Neural progenitor cell (in vitro differentiated cells): ENCODE data around the gene ADGRD1. TPM values are rescaled to one million over a fixed set of nuclear protein-coding genes. Genes with fewer than 3 reads are reported as not detected.

Experiments used
- DNase-seq: peaks from one replicate; pipeline ENCODE4 v3.0.0-alpha.2; 2016; ENCODE audit warnings: low spot score
- H2AFZ ChIP-seq: fragments of 200-600 bp; sonication (generic); replicated peaks from 2 replicates; pipeline ENCODE4 v1.6.1; 2016; ENCODE audit warnings: antibody characterized with exemption
- H3F3A ChIP-seq: fragments of 200-600 bp; sonication (generic); 2 replicates; pipeline ENCODE4 v1.6.1; 2016; ENCODE audit warnings: antibody characterized with exemption, low read depth
- H3K27ac ChIP-seq: fragments of 200-600 bp; sonication (generic); 2 replicates; pipeline ENCODE4 v1.5.1; 2016; ENCODE audit warnings: mild to moderate bottlenecking
- H3K27me3 ChIP-seq: fragments of 200-600 bp; sonication (generic); 2 replicates; pipeline ENCODE4 v1.6.1; 2016; ENCODE audit warnings: mild to moderate bottlenecking, moderate library complexity
- H3K36me3 ChIP-seq: fragments of 200-600 bp; sonication (generic); 2 replicates; pipeline ENCODE4 v1.5.1; 2016
- H3K4me1 ChIP-seq: fragments of 200-600 bp; sonication (generic); 2 replicates; pipeline ENCODE4 v1.6.1; 2016; ENCODE audit warnings: mixed run types
- H3K4me2 ChIP-seq: fragments of 200-600 bp; sonication (generic); 2 replicates; pipeline ENCODE4 v1.6.1; 2016
- H3K4me3 ChIP-seq: fragments of 200-600 bp; sonication (generic); 2 replicates; pipeline ENCODE4 v1.5.1; 2016
- H3K79me2 ChIP-seq: fragments of 200-600 bp; sonication (generic); 2 replicates; pipeline ENCODE4 v1.6.1; 2016; ENCODE audit warnings: low read depth
- H3K9ac ChIP-seq: fragments of 200-600 bp; sonication (generic); 2 replicates; pipeline ENCODE4 v1.6.1; 2016
- H3K9me3 ChIP-seq: fragments of 200-600 bp; sonication (generic); 2 replicates; pipeline ENCODE4 v1.5.1; 2016; ENCODE audit warnings: low read depth
- H4K20me1 ChIP-seq: fragments of 200-600 bp; sonication (generic); 2 replicates; pipeline ENCODE4 v1.6.1; 2016; ENCODE audit warnings: low read depth
- H3K27ac Mint-ChIP-seq: 3 replicates; pipeline ENCODE4 v1.8.0; 2021; ENCODE audit warnings: mixed read lengths
- H3K27me3 Mint-ChIP-seq: 2 replicates; pipeline ENCODE4 v1.8.0; 2022; ENCODE audit warnings: low read depth, mild to moderate bottlenecking, inconsistent platforms, moderate library complexity, mixed read lengths; ENCODE audit not compliant: insufficient read depth
- H3K36me3 Mint-ChIP-seq: 3 replicates; pipeline ENCODE4 v1.8.0; 2021; ENCODE audit warnings: mixed read lengths
- H3K4me1 Mint-ChIP-seq: 3 replicates; pipeline ENCODE4 v1.8.0; 2021; ENCODE audit warnings: mixed read lengths
- H3K4me3 Mint-ChIP-seq: 3 replicates; pipeline ENCODE4 v1.8.0; 2021; ENCODE audit warnings: mild to moderate bottlenecking, moderate library complexity, mixed read lengths
- H3K9me3 Mint-ChIP-seq: 3 replicates; pipeline ENCODE4 v1.8.0; 2020; ENCODE audit warnings: mixed read lengths
- EZH2 ChIP-seq: fragments of 200-600 bp; sonication (generic); IDR thresholded peaks from 2 replicates; pipeline ENCODE4 v1.6.1; 2017; ENCODE audit warnings: antibody characterized with exemption, mild to moderate bottlenecking, moderate library complexity
- EZH2phosphoT487 ChIP-seq: fragments of 200-600 bp; sonication (generic); IDR thresholded peaks from 2 replicates; pipeline ENCODE4 v1.6.1; 2017; ENCODE audit warnings: antibody characterized with exemption
- total RNA-seq: library from RNA; depleted of rRNA; stranded (reverse); fragments of >200 nt; gene quantifications from 2 replicates; pipeline ENCODE4 v1.2.3, GENCODE V29; 2015; ENCODE audit warnings: low replicate concordance
- TF ChIP-seq, protein P1 (sequence below): fragments of 200-600 bp; sonication (generic); IDR thresholded peaks from 2 replicates; pipeline ENCODE4 v1.5.1; 2017; ENCODE audit warnings: antibody characterized with exemption, mild to moderate bottlenecking

ADGRD1 gene
- total RNA-seq, 1 donor from 2014 or later: not detected

DNA sequence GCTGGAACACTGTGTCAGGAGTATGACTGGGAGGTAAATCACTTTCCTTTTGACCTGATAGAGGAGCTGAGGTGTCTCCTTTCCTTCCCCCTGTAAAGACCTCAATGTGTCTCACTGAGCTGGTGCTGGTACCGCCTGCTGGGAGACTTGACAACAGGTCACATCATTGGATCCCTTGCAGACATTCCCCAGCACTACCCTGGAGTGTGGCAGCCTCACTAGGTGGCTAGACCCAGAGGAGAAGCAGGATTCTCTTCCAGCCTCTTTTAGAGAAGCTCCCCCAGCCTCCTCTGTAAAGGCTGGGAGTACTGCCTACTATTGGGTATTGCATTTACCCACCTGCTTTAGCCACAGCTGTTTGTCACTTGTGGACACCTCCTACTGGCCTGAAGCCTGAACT, 223.9 kb downstream of the ADGRD1 start:
- Histone ChIP-seq H3K27me3 (peaks cover 16% of the 10 kb centered on the region), H3K79me2 (no peaks in the 10 kb centered on the region), H3K36me3 (no peaks in the 10 kb centered on the region), H3K9ac (no peak overlapping the region), H3K4me1 (no peaks in the 10 kb centered on the region), H2AFZ (no peak overlapping the region), H3K4me3 (no peak overlapping the region), H3F3A (no peaks in the 10 kb centered on the region), H4K20me1 (no peaks in the 10 kb centered on the region), H3K27ac (no peak overlapping the region), H3K9me3 (no peaks in the 10 kb centered on the region), H3K4me2 (no peak overlapping the region)
- H3K9me3 Mint-ChIP-seq: peaks cover 10% of the 10 kb centered on the region
- H3K36me3 Mint-ChIP-seq: no peaks in the 10 kb centered on the region
- H3K4me3 Mint-ChIP-seq: no peak overlapping the region
- no peaks in the 10 kb centered on the region for H3K4me1 Mint-ChIP-seq
- TF ChIP-seq EZH2phosphoT487: no peak
- no peak for TF ChIP-seq EZH2
- TF ChIP-seq, protein P1, sequence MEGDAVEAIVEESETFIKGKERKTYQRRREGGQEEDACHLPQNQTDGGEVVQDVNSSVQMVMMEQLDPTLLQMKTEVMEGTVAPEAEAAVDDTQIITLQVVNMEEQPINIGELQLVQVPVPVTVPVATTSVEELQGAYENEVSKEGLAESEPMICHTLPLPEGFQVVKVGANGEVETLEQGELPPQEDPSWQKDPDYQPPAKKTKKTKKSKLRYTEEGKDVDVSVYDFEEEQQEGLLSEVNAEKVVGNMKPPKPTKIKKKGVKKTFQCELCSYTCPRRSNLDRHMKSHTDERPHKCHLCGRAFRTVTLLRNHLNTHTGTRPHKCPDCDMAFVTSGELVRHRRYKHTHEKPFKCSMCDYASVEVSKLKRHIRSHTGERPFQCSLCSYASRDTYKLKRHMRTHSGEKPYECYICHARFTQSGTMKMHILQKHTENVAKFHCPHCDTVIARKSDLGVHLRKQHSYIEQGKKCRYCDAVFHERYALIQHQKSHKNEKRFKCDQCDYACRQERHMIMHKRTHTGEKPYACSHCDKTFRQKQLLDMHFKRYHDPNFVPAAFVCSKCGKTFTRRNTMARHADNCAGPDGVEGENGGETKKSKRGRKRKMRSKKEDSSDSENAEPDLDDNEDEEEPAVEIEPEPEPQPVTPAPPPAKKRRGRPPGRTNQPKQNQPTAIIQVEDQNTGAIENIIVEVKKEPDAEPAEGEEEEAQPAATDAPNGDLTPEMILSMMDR: no peak
- H3K27me3 Mint-ChIP-seq: peaks cover 2% of the 10 kb centered on the region
- no peak overlapping the region for H3K27ac Mint-ChIP-seq
- DNase-seq: no peak

DNA sequence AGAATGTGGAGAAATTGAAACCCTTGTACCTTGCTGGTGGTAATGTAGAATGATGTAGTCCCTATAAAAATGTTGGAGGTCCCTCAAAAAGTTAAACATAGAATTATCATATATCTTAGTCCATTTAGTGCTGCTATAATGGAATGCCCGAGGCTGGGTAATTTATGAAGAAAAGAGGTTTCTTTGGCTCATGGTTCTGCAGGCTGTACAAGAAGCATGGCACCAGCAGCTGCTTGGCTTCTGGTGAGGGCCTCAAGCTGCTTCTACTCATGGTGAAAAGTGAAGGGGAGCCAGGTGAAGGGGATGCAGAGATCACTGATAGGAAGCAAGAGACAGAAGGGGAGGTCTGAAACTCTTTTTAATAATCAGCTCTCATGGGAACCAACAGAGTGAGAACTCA, 233.9 kb downstream of the ADGRD1 start:
- Histone ChIP-seq H3F3A (no peaks in the 10 kb centered on the region), H3K9me3 (no peaks in the 10 kb centered on the region), H3K9ac (no peak overlapping the region), H3K4me1 (no peaks in the 10 kb centered on the region), H3K36me3 (no peaks in the 10 kb centered on the region), H2AFZ (no peak overlapping the region), H4K20me1 (no peaks in the 10 kb centered on the region), H3K4me2 (no peak overlapping the region), H3K79me2 (no peaks in the 10 kb centered on the region), H3K4me3 (no peak overlapping the region), H3K27ac (no peak overlapping the region), H3K27me3 (no peaks in the 10 kb centered on the region)
- no peaks in the 10 kb centered on the region for H3K27me3 Mint-ChIP-seq
- DNase-seq: no peak
- no peaks in the 10 kb centered on the region for H3K4me1 Mint-ChIP-seq
- H3K4me3 Mint-ChIP-seq: no peak overlapping the region
- peaks cover 12% of the 10 kb centered on the region for H3K9me3 Mint-ChIP-seq
- no peaks in the 10 kb centered on the region for H3K36me3 Mint-ChIP-seq
- TF ChIP-seq EZH2 (no peak), EZH2phosphoT487 (no peak)
- TF ChIP-seq, protein P1: no peak
- no peak overlapping the region for H3K27ac Mint-ChIP-seq

DNA sequence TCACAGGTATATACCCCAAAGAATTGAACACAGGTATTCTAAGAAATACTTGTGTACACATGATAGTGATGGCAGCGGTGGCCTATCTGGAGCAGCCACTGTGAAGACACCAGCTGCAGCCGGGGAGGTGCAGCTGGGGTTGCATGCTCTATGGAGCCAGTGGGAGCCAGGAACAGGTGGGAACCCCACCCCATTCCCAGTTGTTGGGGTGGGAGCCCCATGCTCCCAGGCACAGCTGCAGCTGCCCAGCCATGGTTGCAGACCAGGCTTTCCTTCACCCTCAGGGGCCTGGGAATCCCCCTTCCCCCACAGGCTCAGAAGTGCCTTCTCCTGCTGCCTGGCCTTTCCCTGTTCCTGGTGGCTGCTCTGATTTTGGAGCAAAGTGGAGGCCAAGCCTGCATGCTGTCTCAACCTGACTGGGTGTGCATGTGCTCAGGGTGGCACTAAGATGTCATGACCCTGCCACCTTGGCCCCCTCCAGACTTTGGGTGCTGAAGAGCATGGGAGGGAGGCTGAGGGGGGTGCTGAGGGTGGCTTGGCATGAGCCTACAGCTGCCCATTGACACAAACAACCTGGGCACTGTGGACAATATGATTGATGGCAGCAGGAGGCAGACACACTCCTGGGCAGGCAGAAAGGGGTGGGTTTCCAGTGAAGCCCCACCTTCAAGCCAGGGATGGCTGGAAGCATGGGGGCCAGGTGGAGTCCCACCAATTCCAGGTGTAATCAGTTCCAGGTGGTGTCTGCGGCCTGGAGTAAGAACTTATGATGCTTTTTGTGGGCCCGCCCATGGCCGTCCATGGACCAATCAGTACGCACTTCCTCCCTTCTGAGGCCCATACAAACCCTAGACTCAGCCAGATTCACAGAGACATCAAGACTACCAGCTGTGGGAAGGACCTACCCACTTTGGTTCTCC, 234.7 kb downstream of the ADGRD1 start:
- H3F3A ChIP-seq: no peaks in the 10 kb centered on the region
- Mint-ChIP-seq H3K4me1 (no peaks in the 10 kb centered on the region), H3K4me3 (no peak overlapping the region), H3K36me3 (no peaks in the 10 kb centered on the region), H3K27me3 (no peaks in the 10 kb centered on the region), H3K9me3 (peaks cover 12% of the 10 kb centered on the region), H3K27ac (no peak overlapping the region)
- no peak for TF ChIP-seq EZH2
- TF ChIP-seq EZH2phosphoT487: no peak
- TF ChIP-seq, protein P1: no peak
- no peak overlapping the region for H2AFZ ChIP-seq
- H3K79me2 ChIP-seq: no peaks in the 10 kb centered on the region
- no peak overlapping the region for H3K27ac ChIP-seq
- no peaks in the 10 kb centered on the region for H3K36me3 ChIP-seq
- no peak overlapping the region for H3K4me3 ChIP-seq
- H3K9me3 ChIP-seq: no peaks in the 10 kb centered on the region
- no peaks in the 10 kb centered on the region for H4K20me1 ChIP-seq
- H3K4me2 ChIP-seq: no peak overlapping the region
- no peak overlapping the region for H3K9ac ChIP-seq
- H3K27me3 ChIP-seq: no peaks in the 10 kb centered on the region
- no peaks in the 10 kb centered on the region for H3K4me1 ChIP-seq
- no peak for DNase-seq
